Liver (tissue), 3 donors: ENCODE data around the gene SMCO4.

Experiments
- RAD21 ChIP-seq, 2 donors: IDR thresholded peaks; 2 replicates each; pipeline ENCODE4 v1.6.1; 2016; ENCODE audit warnings: antibody characterized with exemption in 2 of 2, mild to moderate bottlenecking in 2 of 2
- SP1 ChIP-seq: IDR thresholded peaks from 2 replicates; pipeline ENCODE4 v1.6.1; 2018; ENCODE audit warnings: antibody characterized with exemption, mild to moderate bottlenecking
- YY1 ChIP-seq: IDR thresholded peaks from 2 replicates; pipeline ENCODE4 v1.6.1; 2016; ENCODE audit warnings: antibody characterized with exemption, mild to moderate bottlenecking
- TF ChIP-seq, protein P1 (sequence below): IDR thresholded peaks from 2 replicates; pipeline ENCODE4 v1.6.1; 2016; ENCODE audit warnings: antibody characterized with exemption
- TF ChIP-seq, protein P2 (sequence below): fragments of 150-350 bp; IDR thresholded peaks from 2 replicates; pipeline ENCODE4 v1.5.1; 2017; ENCODE audit warnings: improper control_type of control experiment, low read depth, low read length; ENCODE audit not compliant: missing input control
- TF ChIP-seq, protein P3 (sequence below): IDR thresholded peaks from 2 replicates; pipeline ENCODE4 v1.6.1; 2016; ENCODE audit warnings: antibody characterized with exemption
- TF ChIP-seq, protein P4 (sequence below): IDR thresholded peaks from 2 replicates; pipeline ENCODE4 v1.6.1; 2016; ENCODE audit warnings: antibody characterized with exemption, mild to moderate bottlenecking
- donor health status: healthy.
- donor health status: healthy.

GRCh38 chr11:93492464-93493251 lies 50.5 kb downstream of the SMCO4 start:
- TF ChIP-seq, protein P1, sequence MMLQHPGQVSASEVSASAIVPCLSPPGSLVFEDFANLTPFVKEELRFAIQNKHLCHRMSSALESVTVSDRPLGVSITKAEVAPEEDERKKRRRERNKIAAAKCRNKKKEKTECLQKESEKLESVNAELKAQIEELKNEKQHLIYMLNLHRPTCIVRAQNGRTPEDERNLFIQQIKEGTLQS, result no peak
- TF ChIP-seq, protein P2, sequence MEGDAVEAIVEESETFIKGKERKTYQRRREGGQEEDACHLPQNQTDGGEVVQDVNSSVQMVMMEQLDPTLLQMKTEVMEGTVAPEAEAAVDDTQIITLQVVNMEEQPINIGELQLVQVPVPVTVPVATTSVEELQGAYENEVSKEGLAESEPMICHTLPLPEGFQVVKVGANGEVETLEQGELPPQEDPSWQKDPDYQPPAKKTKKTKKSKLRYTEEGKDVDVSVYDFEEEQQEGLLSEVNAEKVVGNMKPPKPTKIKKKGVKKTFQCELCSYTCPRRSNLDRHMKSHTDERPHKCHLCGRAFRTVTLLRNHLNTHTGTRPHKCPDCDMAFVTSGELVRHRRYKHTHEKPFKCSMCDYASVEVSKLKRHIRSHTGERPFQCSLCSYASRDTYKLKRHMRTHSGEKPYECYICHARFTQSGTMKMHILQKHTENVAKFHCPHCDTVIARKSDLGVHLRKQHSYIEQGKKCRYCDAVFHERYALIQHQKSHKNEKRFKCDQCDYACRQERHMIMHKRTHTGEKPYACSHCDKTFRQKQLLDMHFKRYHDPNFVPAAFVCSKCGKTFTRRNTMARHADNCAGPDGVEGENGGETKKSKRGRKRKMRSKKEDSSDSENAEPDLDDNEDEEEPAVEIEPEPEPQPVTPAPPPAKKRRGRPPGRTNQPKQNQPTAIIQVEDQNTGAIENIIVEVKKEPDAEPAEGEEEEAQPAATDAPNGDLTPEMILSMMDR, result no peak
- no peak for TF ChIP-seq RAD21 (IDR thresholded peaks at IDR 0.05)
- TF ChIP-seq, protein P3, sequence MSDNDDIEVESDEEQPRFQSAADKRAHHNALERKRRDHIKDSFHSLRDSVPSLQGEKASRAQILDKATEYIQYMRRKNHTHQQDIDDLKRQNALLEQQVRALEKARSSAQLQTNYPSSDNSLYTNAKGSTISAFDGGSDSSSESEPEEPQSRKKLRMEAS, result no peak
- no peak for TF ChIP-seq SP1
- TF ChIP-seq, protein P4, sequence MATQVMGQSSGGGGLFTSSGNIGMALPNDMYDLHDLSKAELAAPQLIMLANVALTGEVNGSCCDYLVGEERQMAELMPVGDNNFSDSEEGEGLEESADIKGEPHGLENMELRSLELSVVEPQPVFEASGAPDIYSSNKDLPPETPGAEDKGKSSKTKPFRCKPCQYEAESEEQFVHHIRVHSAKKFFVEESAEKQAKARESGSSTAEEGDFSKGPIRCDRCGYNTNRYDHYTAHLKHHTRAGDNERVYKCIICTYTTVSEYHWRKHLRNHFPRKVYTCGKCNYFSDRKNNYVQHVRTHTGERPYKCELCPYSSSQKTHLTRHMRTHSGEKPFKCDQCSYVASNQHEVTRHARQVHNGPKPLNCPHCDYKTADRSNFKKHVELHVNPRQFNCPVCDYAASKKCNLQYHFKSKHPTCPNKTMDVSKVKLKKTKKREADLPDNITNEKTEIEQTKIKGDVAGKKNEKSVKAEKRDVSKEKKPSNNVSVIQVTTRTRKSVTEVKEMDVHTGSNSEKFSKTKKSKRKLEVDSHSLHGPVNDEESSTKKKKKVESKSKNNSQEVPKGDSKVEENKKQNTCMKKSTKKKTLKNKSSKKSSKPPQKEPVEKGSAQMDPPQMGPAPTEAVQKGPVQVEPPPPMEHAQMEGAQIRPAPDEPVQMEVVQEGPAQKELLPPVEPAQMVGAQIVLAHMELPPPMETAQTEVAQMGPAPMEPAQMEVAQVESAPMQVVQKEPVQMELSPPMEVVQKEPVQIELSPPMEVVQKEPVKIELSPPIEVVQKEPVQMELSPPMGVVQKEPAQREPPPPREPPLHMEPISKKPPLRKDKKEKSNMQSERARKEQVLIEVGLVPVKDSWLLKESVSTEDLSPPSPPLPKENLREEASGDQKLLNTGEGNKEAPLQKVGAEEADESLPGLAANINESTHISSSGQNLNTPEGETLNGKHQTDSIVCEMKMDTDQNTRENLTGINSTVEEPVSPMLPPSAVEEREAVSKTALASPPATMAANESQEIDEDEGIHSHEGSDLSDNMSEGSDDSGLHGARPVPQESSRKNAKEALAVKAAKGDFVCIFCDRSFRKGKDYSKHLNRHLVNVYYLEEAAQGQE, result no peak
- no peak for TF ChIP-seq YY1
